ENCODE measurements around the gene THADA.
"Not testable (repeated sequence)": the region's sequence is repeated elsewhere in the genome, so short reads cannot be mapped to it uniquely, and the experiment has no call there.

Gene THADA

GRCh38 chr2:43309935-43310334 lies 285.9 kb downstream of the THADA start:
- in situ Hi-C loops (cut with MboI; ENCODE audit: low sequenced_read_pairs) = no loop called here

GRCh38 chr2:43307973-43308372 lies 287.9 kb downstream of the THADA start:
- in situ Hi-C loops (cut with MboI; ENCODE audit: low sequenced_read_pairs) = no loop called here

GRCh38 chr2:43307046-43307445 lies 288.8 kb downstream of the THADA start:
- in situ Hi-C loops (cut with MboI; ENCODE audit: low sequenced_read_pairs) = no loop called here

- in situ Hi-C loops (cut with MboI; ENCODE audit: low sequenced_read_pairs) = no loop called here
Observed at GRCh38 chr2:43306197-43306596, 289.6 kb downstream of the THADA start.

- in situ Hi-C loops (cut with MboI; ENCODE audit: low sequenced_read_pairs) = no loop called here
Observed at GRCh38 chr2:43305517-43305916, 290.3 kb downstream of the THADA start.

GRCh38 chr2:43305012-43305411 lies 290.8 kb downstream of the THADA start:
- in situ Hi-C loops (cut with MboI; ENCODE audit: low sequenced_read_pairs) = no loop called here

GRCh38 chr2:43303889-43304288 lies 291.9 kb downstream of the THADA start:
- in situ Hi-C loops (cut with MboI; ENCODE audit: low sequenced_read_pairs) = no loop called here

- in situ Hi-C loops (cut with MboI; ENCODE audit: low sequenced_read_pairs) = no loop called here
Observed at GRCh38 chr2:43302961-43303494, 292.8 kb downstream of the THADA start.

- in situ Hi-C loops (cut with MboI; ENCODE audit: low sequenced_read_pairs) = no loop called here
Observed at GRCh38 chr2:43302182-43302960, 293.5 kb downstream of the THADA start.

- in situ Hi-C loops (cut with MboI; ENCODE audit: low sequenced_read_pairs) = no loop called here
Observed at GRCh38 chr2:43300781-43301583, 294.9 kb downstream of the THADA start.

GRCh38 chr2:43300222-43300621 lies 295.6 kb downstream of the THADA start:
- in situ Hi-C loops (cut with MboI; ENCODE audit: low sequenced_read_pairs) = no loop called here

- in situ Hi-C loops (cut with MboI; ENCODE audit: low sequenced_read_pairs) = no loop called here
Observed at GRCh38 chr2:43298500-43298899, 297.3 kb downstream of the THADA start.

- in situ Hi-C loops (cut with MboI; ENCODE audit: low sequenced_read_pairs) = not testable (repeated sequence)
Observed at GRCh38 chr2:43297740-43298139, 298.1 kb downstream of the THADA start.

- in situ Hi-C loops (cut with MboI; ENCODE audit: low sequenced_read_pairs) = no loop called here
Observed at GRCh38 chr2:43294973-43295603, 300.8 kb downstream of the THADA start.

- in situ Hi-C loops (cut with MboI; ENCODE audit: low sequenced_read_pairs) = no loop called here
Observed at GRCh38 chr2:43293744-43294695, 301.8 kb downstream of the THADA start.

GRCh38 chr2:43292851-43293743 lies 302.7 kb downstream of the THADA start:
- in situ Hi-C loops (cut with MboI; ENCODE audit: low sequenced_read_pairs) = no loop called here

GRCh38 chr2:43292297-43292696 lies 303.5 kb downstream of the THADA start:
- in situ Hi-C loops (cut with MboI; ENCODE audit: low sequenced_read_pairs) = no loop called here

GRCh38 chr2:43289331-43289730 lies 306.5 kb downstream of the THADA start:
- in situ Hi-C loops (cut with MboI; ENCODE audit: low sequenced_read_pairs) = no loop called here
